ENCODE data around the gene COBL. TPM values are rescaled to one million over a fixed set of nuclear protein-coding genes. Genes with fewer than 3 reads are reported as not detected.

The COBL gene
- total RNA-seq, 1 experiment from 2014 or later = 52.3 TPM

- WGBS (ENCODE audit: extremely low coverage, insufficient read length, low lambda C conversion rate) = no CpG with 5 or more reads among the region's 4 CpGs
- Histone ChIP-seq H2BK5ac (ENCODE audit: insufficient read length, low read length) (no peak overlapping the region), H3K9me3 (ENCODE audit: control insufficient read depth, low read depth, low read length) (no peaks in the 10 kb centered on the region), H4K5ac (ENCODE audit: insufficient read length, low read depth, low read length) (no peak overlapping the region), H2BK15ac (ENCODE audit: low read depth, low read length) (no peak overlapping the region), H3K23ac (ENCODE audit: insufficient read length, low read depth, low read length) (no peak overlapping the region), H3T11ph (ENCODE audit: low read length) (no peak overlapping the region), H3K4ac (ENCODE audit: low read depth, low read length) (no peak overlapping the region), H3K9ac (ENCODE audit: extremely low read depth, insufficient read length, low read length) (no peak overlapping the region), H4K20me1 (ENCODE audit: control insufficient read depth, insufficient read depth, insufficient read length) (no peaks in the 10 kb centered on the region), H2BK120ac (ENCODE audit: low read depth, low read length, poor library complexity, severe bottlenecking) (no peak overlapping the region), H4K8ac (replicated peaks; ENCODE audit: insufficient read length, low read depth, low read length) (no peak overlapping the region), H3K4me1 (ENCODE audit: insufficient read depth, low read length) (peaks cover 4% of the 10 kb centered on the region; the same call in 1 of the 2 replicates), H2BK20ac (ENCODE audit: low read depth, low read length, poor library complexity, severe bottlenecking) (no peak overlapping the region), H3K27ac (ENCODE audit: insufficient read length, low read depth, low read length) (no peak overlapping the region), H3K14ac (ENCODE audit: insufficient read depth, low read length) (no peak overlapping the region), H3K56ac (ENCODE audit: insufficient read length, low read depth, low read length) (no peak overlapping the region), H3K79me2 (ENCODE audit: insufficient read depth, low read length) (peaks cover 3% of the 10 kb centered on the region; the same call in 1 of the 2 replicates), H3K23me2 (ENCODE audit: insufficient read length, low read depth, low read length, poor library complexity, severe bottlenecking) (no peaks in the 10 kb centered on the region), H2AFZ (ENCODE audit: low read length) (no peak overlapping the region), H2AK5ac (ENCODE audit: insufficient read length, low read length) (no peak overlapping the region), H2BK12ac (ENCODE audit: insufficient read length, low read depth, low read length) (no peak overlapping the region), H3K18ac (ENCODE audit: insufficient read length, low read depth, low read length) (no peak overlapping the region), H3K27me3 (ENCODE audit: insufficient read depth, low read length) (no peaks in the 10 kb centered on the region), H4K91ac (ENCODE audit: insufficient read length, low read depth, low read length) (no peak overlapping the region), H3K4me2 (ENCODE audit: insufficient read depth, insufficient read length, low read length) (no peak overlapping the region), H3K79me1 (ENCODE audit: insufficient read depth, low read depth, low read length, poor library complexity, severe bottlenecking) (peaks cover 5% of the 10 kb centered on the region)
- DNase-seq = no peak
- H3K4me3 Mint-ChIP-seq = no peak overlapping the region
- H3K27me3 Mint-ChIP-seq (ENCODE audit: low read depth) = no peaks in the 10 kb centered on the region; the same call in 1 of the 2 replicates
- no peak overlapping the region; a peak in 1 of 7 replicates for H3K27ac Mint-ChIP-seq
- no peaks in the 10 kb centered on the region for H3K9me3 Mint-ChIP-seq
- no peak for TF ChIP-seq CTCF (conservative IDR thresholded peaks at IDR 0.05)
- peaks cover 22 to 34% of the 10 kb centered on the region in 2 experiments for H3K4me1 Mint-ChIP-seq
- H3K36me3 Mint-ChIP-seq (ENCODE audit: insufficient read depth in 1 of 3, low read depth in 3 of 3) = no peaks in the 10 kb centered on the region
Measured at GRCh38 chr7:51251290-51251689, 65.3 kb downstream of the COBL start.

Measured in H9 (cell line).